HFFc6 (cell line): ENCODE data around the gene FGF2. TPM values are rescaled to one million over a fixed set of nuclear protein-coding genes. Genes with fewer than 3 reads are reported as not detected.

Experiments
- DNase-seq: peaks from one replicate; pipeline ENCODE4 v3.0.0-alpha.2; 2018
- H3K27ac Mint-ChIP-seq: 2 replicates; pipeline ENCODE4 v1.8.0; 2020; ENCODE audit warnings: mild to moderate bottlenecking, mixed read lengths
- H3K27me3 Mint-ChIP-seq: 2 replicates; pipeline ENCODE4 v1.8.0; 2021; ENCODE audit warnings: mild to moderate bottlenecking, moderate library complexity, mixed read lengths; ENCODE audit not compliant: insufficient read depth
- H3K36me3 Mint-ChIP-seq: 2 replicates; pipeline ENCODE4 v1.8.0; 2021; ENCODE audit warnings: low read depth, mixed read lengths
- H3K4me1 Mint-ChIP-seq: 2 replicates; pipeline ENCODE4 v1.8.0; 2020; ENCODE audit warnings: low read depth, mixed read lengths
- H3K4me3 Mint-ChIP-seq: 2 replicates; pipeline ENCODE4 v1.8.0; 2020; ENCODE audit warnings: mild to moderate bottlenecking, moderate library complexity, mixed read lengths
- H3K9me3 Mint-ChIP-seq: 2 replicates; pipeline ENCODE4 v1.8.0; 2020; ENCODE audit warnings: mild to moderate bottlenecking, mixed read lengths
- total RNA-seq, 6 experiments: library from RNA; stranded (reverse); fragmentation: NEBNext Ultra II Directional; extraction: Animal tissue kit (Norgen Biotek cat#: 25700); gene quantifications; 2 replicates in 1 of 6; 3 replicates in 5 of 6; pipeline ENCODE4 v1.2.3, GENCODE V29; 2021
- TF ChIP-seq, protein P1 (sequence below): fragments of 200-600 bp; sonication (generic); IDR thresholded peaks from 2 replicates; pipeline ENCODE4 v1.5.0; 2021; ENCODE audit warnings: antibody characterized with exemption, mild to moderate bottlenecking

Gene FGF2
- total RNA-seq, 6 experiments from 2014 or later, result 370 to 442 (median 389) TPM

DNA sequence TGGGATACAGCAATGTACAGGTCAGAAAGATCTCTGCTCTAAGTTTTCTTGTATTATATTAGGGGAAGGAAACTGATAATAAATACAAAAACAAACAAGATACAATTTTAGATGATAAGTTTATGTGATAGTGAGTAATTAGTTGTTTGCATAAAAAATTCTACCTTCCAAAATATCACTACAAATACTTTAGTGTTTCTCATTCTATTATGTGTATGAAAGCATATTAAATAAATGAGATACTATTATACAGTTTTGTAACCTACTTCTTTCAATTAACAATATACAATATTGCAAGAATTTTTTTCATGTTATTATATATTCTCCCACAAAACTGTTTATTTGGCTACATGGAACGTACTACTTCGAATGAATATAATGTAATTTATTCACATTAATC lies 4.2 kb upstream of the FGF2 start:
- TF ChIP-seq, protein P1, sequence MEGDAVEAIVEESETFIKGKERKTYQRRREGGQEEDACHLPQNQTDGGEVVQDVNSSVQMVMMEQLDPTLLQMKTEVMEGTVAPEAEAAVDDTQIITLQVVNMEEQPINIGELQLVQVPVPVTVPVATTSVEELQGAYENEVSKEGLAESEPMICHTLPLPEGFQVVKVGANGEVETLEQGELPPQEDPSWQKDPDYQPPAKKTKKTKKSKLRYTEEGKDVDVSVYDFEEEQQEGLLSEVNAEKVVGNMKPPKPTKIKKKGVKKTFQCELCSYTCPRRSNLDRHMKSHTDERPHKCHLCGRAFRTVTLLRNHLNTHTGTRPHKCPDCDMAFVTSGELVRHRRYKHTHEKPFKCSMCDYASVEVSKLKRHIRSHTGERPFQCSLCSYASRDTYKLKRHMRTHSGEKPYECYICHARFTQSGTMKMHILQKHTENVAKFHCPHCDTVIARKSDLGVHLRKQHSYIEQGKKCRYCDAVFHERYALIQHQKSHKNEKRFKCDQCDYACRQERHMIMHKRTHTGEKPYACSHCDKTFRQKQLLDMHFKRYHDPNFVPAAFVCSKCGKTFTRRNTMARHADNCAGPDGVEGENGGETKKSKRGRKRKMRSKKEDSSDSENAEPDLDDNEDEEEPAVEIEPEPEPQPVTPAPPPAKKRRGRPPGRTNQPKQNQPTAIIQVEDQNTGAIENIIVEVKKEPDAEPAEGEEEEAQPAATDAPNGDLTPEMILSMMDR, result no peak
- Mint-ChIP-seq H3K27ac (no peak overlapping the region), H3K27me3 (no peaks in the 10 kb centered on the region; the same call in 1 of the 2 replicates), H3K4me1 (peaks cover 51% of the 10 kb centered on the region), H3K4me3 (no peak overlapping the region), H3K36me3 (peaks cover 4% of the 10 kb centered on the region), H3K9me3 (no peaks in the 10 kb centered on the region)
- no peak for DNase-seq

DNA sequence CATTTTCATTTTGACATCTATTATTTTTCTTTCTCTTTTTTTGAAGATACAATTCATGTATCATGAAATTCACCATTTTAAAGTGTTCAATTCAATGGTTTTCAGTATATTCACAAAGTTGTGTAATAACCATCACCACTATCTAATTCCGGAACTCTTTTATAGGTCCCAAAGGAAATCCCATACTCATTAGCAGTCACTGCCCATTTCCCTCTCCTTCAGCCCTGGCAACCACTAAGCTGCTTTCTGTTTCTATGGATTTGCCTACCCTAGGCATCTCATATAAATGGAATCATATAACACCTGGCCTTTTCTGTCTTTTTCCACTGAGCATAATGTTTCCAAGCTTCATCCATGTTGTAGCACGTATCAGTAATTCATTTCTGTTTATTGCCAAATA lies 3.2 kb upstream of the FGF2 start:
- no peak overlapping the region for H3K4me3 Mint-ChIP-seq
- TF ChIP-seq, protein P1, result no peak
- H3K4me1 Mint-ChIP-seq, result peaks cover 51% of the 10 kb centered on the region
- DNase-seq, result no peak
- H3K27ac Mint-ChIP-seq, result peak overlapping the region; percentile 2; the same call in 1 of the 2 replicates
- H3K27me3 Mint-ChIP-seq, result peaks cover 3% of the 10 kb centered on the region
- no peaks in the 10 kb centered on the region for H3K9me3 Mint-ChIP-seq
- H3K36me3 Mint-ChIP-seq, result peaks cover 15% of the 10 kb centered on the region

DNA sequence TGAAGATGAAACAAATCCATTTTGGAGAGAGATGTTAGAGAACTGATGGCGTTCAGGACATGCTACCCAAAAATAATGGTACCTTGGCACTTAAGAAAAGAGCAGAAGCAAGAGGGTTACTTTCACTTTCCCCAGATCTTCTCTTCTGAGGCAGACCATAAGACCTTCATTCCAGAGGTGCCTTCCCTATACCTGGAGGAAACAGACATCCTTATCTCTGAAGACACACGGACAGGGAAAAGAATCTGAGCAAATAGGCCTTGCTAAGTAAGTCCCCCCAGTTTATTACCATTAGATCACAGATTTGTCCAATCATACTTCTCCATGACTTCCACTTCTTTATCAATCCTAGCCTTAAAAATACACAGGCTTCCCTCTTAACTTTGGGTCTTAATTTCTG lies 2.0 kb upstream of the FGF2 start:
- H3K4me3 Mint-ChIP-seq, result peak overlapping the region; percentile 70
- peaks cover 46% of the 10 kb centered on the region for H3K4me1 Mint-ChIP-seq
- peaks cover 3% of the 10 kb centered on the region for H3K27me3 Mint-ChIP-seq
- DNase-seq, result no peak
- no peaks in the 10 kb centered on the region for H3K9me3 Mint-ChIP-seq
- peak overlapping the region; percentile 42 for H3K27ac Mint-ChIP-seq
- TF ChIP-seq, protein P1, result no peak
- peaks cover 26% of the 10 kb centered on the region for H3K36me3 Mint-ChIP-seq

DNA sequence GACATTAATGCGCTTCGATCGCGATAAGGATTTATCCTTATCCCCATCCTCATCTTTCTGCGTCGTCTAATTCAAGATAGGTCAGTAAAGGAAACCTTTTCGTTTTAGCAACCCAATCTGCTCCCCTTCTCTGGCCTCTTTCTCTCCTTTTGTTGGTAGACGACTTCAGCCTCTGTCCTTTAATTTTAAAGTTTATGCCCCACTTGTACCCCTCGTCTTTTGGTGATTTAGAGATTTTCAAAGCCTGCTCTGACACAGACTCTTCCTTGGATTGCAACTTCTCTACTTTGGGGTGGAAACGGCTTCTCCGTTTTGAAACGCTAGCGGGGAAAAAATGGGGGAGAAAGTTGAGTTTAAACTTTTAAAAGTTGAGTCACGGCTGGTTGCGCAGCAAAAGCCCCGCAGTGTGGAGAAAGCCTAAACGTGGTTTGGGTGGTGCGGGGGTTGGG lies 528 bp upstream of the FGF2 start:
- Mint-ChIP-seq H3K4me1 (peaks cover 32% of the 10 kb centered on the region), H3K27me3 (peaks cover 3% of the 10 kb centered on the region), H3K36me3 (peaks cover 41% of the 10 kb centered on the region), H3K9me3 (no peaks in the 10 kb centered on the region), H3K4me3 (peak overlapping the region; percentile 87), H3K27ac (peak overlapping the region; percentile 97)
- TF ChIP-seq, protein P1, result no peak
- DNase-seq, result peak; percentile 60

DNA sequence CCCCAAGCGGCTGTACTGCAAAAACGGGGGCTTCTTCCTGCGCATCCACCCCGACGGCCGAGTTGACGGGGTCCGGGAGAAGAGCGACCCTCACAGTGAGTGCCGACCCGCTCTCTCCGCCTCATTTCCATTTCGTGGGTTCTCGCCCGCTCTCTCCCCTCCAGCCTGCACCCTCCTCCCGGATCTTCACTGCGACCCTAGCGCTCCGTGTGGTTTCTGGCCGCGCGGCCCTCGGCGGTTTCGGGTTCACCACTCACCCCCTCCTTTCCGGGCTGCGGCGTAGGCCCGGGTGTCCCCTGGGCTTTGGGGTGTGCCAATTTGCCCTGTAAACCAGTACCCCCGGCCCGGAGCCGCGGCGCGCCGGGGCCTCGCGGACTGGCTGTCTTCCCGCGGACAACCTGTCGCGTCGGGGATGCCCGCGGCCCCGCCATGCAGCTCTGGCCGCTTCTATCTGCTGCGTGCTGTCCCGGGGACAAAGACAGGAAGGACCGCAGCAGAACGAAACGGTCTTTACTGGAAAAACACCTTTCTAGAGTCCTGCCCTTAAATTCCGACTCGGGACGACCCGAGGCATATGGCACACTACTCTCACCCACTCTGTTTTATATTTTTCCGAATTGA lies 737 bp downstream of the FGF2 start:
- TF ChIP-seq, protein P1, result no peak; the same call in 1 of the 2 replicates
- DNase-seq, result no peak
- Mint-ChIP-seq H3K27me3 (peaks cover 3% of the 10 kb centered on the region), H3K36me3 (peaks cover 52% of the 10 kb centered on the region), H3K4me3 (peak overlapping the region; percentile 97), H3K9me3 (no peaks in the 10 kb centered on the region), H3K27ac (peak overlapping the region; percentile 86), H3K4me1 (peaks cover 31% of the 10 kb centered on the region)
